ENCODE results near the gene MACROD2.

- TF ChIP-seq SIN3A (IDR thresholded peaks at IDR 0.05; ENCODE audit: borderline replicate concordance, insufficient read depth, low read length) (no peak), REST (IDR thresholded peaks at IDR 0.05; ENCODE audit: insufficient read depth in 1 of 2, low read depth in 2 of 2, low read length in 2 of 2) (no peak), TAF1 (IDR thresholded peaks at IDR 0.05; ENCODE audit: borderline replicate concordance, insufficient read depth, low read length) (no peak), POLR2AphosphoS5 (IDR thresholded peaks at IDR 0.05; ENCODE audit: low read depth, low read length) (no peak), FOXP2 (optimal IDR thresholded peaks at IDR 0.05; ENCODE audit: borderline replicate concordance, extremely low read depth, extremely low read length, insufficient read depth) (no peak)
Measured at GRCh38 chr20:15185913-15186312, 1190.6 kb downstream of the MACROD2 start.
